Thoracic aorta (tissue), 2 donors: Measurements from ENCODE around the gene LY86. TPM values are rescaled to one million over a fixed set of nuclear protein-coding genes. Genes with fewer than 3 reads are reported as not detected.
A peak's percentile ranks its signal among the peaks of the same experiment; 100 is the strongest.

Source experiments
- ATAC-seq: fragments of 150-250 bp; one replicate; pipeline ENCODE4 v1.8.0; 2017; ENCODE audit warnings: low read depth; ENCODE audit not compliant: insufficient number of reproducible peaks, low FRiP score
- DNase-seq: peaks from one replicate; pipeline ENCODE4 v3.0.0-alpha.2; 2020; ENCODE audit warnings: low spot score
- H3K27ac ChIP-seq, 2 donors: fragments of 200-600 bp; sonication (generic); 1 replicate in 1 of 2; 2 replicates in 1 of 2; pipeline ENCODE4 v1.5.1; 2016; ENCODE audit warnings: mild to moderate bottlenecking in 2 of 2, moderate library complexity in 2 of 2
- H3K27me3 ChIP-seq: fragments of 200-600 bp; sonication (generic); replicated peaks from 2 replicates; pipeline ENCODE4 v1.6.0; 2016; ENCODE audit warnings: mild to moderate bottlenecking; ENCODE audit not compliant: insufficient read depth
- H3K36me3 ChIP-seq: fragments of 200-600 bp; sonication (generic); one replicate; pipeline ENCODE4 v1.5.1; 2016
- H3K4me1 ChIP-seq, 2 donors: fragments of 200-600 bp; sonication (generic); 1 replicate in 1 of 2; 2 replicates in 1 of 2; pipeline versions ENCODE4 v1.5.1 to v1.6.0; 2016; ENCODE audit warnings: low read depth in 2 of 2, mild to moderate bottlenecking in 1 of 2; ENCODE audit not compliant: control insufficient read depth in 1 of 2
- H3K4me3 ChIP-seq: fragments of 200-600 bp; sonication (generic); 2 replicates; pipeline ENCODE4 v1.5.1; 2016; ENCODE audit warnings: mild to moderate bottlenecking
- H3K9me3 ChIP-seq: fragments of 200-600 bp; sonication (generic); 2 replicates; pipeline ENCODE4 v1.5.1; 2016
- CTCF ChIP-seq: fragments of 200-600 bp; sonication (generic); IDR thresholded peaks from one replicate; pipeline ENCODE4 v1.5.1; 2019; ENCODE audit warnings: antibody characterized with exemption
- total RNA-seq, 2 donors: library from RNA; depleted of rRNA; stranded (reverse); fragments of >200 nt; gene quantifications; one replicate each; pipeline versions ENCODE4 v1.1.0 to v1.2.3, GENCODE V29; 2016

Gene LY86
- total RNA-seq, 2 donors from 2014 or later, result 4.5 to 6.5 TPM

- no peaks in the 10 kb centered on the region for H3K9me3 ChIP-seq
- peak; percentile 56 for ATAC-seq
Measured at GRCh38 chr6:6699741-6700367, 111.3 kb downstream of the LY86 start.

GRCh38 chr6:6700407-6701270 is 112.1 kb downstream of the LY86 start:
- H3K27ac ChIP-seq, result no peak overlapping the region
- H3K4me1 ChIP-seq, result peaks cover 14 to 20% of the 10 kb centered on the region in 2 donors
- H3K9me3 ChIP-seq, result no peaks in the 10 kb centered on the region
- H3K4me3 ChIP-seq, result peak overlapping the region; percentile 39
- DNase-seq (no peak), ATAC-seq (no peak)
- no peaks in the 10 kb centered on the region for H3K27me3 ChIP-seq
- TF ChIP-seq CTCF, result no peak
- H3K36me3 ChIP-seq, result no peaks in the 10 kb centered on the region

More at GRCh38 chr6:6699741-6700367, 111.3 kb downstream of the LY86 start:
- no peak overlapping the region for H3K27ac ChIP-seq
- peaks cover 14 to 20% of the 10 kb centered on the region in 2 donors for H3K4me1 ChIP-seq
- DNase-seq, result peak; percentile 55
- H3K4me3 ChIP-seq, result peak overlapping the region; percentile 39
- no peak for TF ChIP-seq CTCF
- H3K36me3 ChIP-seq, result no peaks in the 10 kb centered on the region
- no peaks in the 10 kb centered on the region for H3K27me3 ChIP-seq

GRCh38 chr6:6701864-6702263 is 113.3 kb downstream of the LY86 start:
- H3K4me3 ChIP-seq, result no peak overlapping the region
- H3K4me1 ChIP-seq, result peaks cover 14 to 20% of the 10 kb centered on the region in 2 donors
- DNase-seq (no peak), ATAC-seq (no peak)
- no peak overlapping the region for H3K27ac ChIP-seq
- no peaks in the 10 kb centered on the region for H3K27me3 ChIP-seq
- TF ChIP-seq CTCF, result no peak
- H3K9me3 ChIP-seq, result no peaks in the 10 kb centered on the region
- H3K36me3 ChIP-seq, result no peaks in the 10 kb centered on the region

GRCh38 chr6:6703699-6704098 is 115.2 kb downstream of the LY86 start:
- Histone ChIP-seq H3K27me3 (no peaks in the 10 kb centered on the region), H3K9me3 (no peaks in the 10 kb centered on the region), H3K27ac (no peak overlapping the region), H3K4me1 (peaks cover 14 to 19% of the 10 kb centered on the region in 2 donors), H3K4me3 (no peak overlapping the region), H3K36me3 (no peaks in the 10 kb centered on the region)
- TF ChIP-seq CTCF, result no peak
- ATAC-seq (no peak), DNase-seq (no peak)
